Measurements from ENCODE around the gene DEAF1. TPM values are rescaled to one million over a fixed set of nuclear protein-coding genes. Genes with fewer than 3 reads are reported as not detected.

DEAF1 gene
- total RNA-seq, 1 donor from 2014 or later, result 60.5 TPM

- DNase-seq (ENCODE audit: low spot score in 2 of 2), result no peak
- TF ChIP-seq CTCF (IDR thresholded peaks at IDR 0.05), result no peak
- H3K27ac ChIP-seq, result no peak overlapping the region
- peaks cover 0 to 8% of the 10 kb centered on the region in 2 donors for H3K36me3 ChIP-seq
- H3K9me3 ChIP-seq, result no peaks in the 10 kb centered on the region
- H3K4me3 ChIP-seq, result no peak overlapping the region
- H3K27me3 ChIP-seq, result no peaks in the 10 kb centered on the region
- H3K4me1 ChIP-seq, result peaks cover 7 to 8% of the 10 kb centered on the region in 2 donors
- intact Hi-C loops (cut with DNase I), result loop anchor here (5.0 kb wide), 1 partner anchor 108 kb away; no protein-coding TSS in a partner anchor
Observed at GRCh38 chr11:619628-620050, 75.4 kb downstream of the DEAF1 start.

GRCh38 chr11:618856-619627 is 76.0 kb downstream of the DEAF1 start:
- Histone ChIP-seq H3K9me3 (no peaks in the 10 kb centered on the region), H3K27me3 (no peaks in the 10 kb centered on the region), H3K36me3 (peaks cover 0 to 8% of the 10 kb centered on the region in 2 donors), H3K4me3 (no peak overlapping the region), H3K4me1 (peaks cover 11% of the 10 kb centered on the region in 2 donors), H3K27ac (no peak overlapping the region)
- intact Hi-C loops (cut with DNase I), result loop anchor here (5.0 kb wide), 1 partner anchor 108 kb away; no protein-coding TSS in a partner anchor
- DNase-seq (ENCODE audit: low spot score in 2 of 2), result no peak
- TF ChIP-seq CTCF (IDR thresholded peaks at IDR 0.05), result no peak

- no peak for TF ChIP-seq CTCF (IDR thresholded peaks at IDR 0.05)
- intact Hi-C loops (cut with DNase I), result loop anchor here (5.0 kb wide), 1 partner anchor 109 kb away; no protein-coding TSS in a partner anchor
Observed at GRCh38 chr11:617912-618682, 76.9 kb downstream of the DEAF1 start.

GRCh38 chr11:617199-617911 is 77.7 kb downstream of the DEAF1 start:
- no peak for DNase-seq (ENCODE audit: low spot score in 2 of 2)
- peaks cover 10 to 19% of the 10 kb centered on the region in 2 donors for H3K36me3 ChIP-seq
- H3K27me3 ChIP-seq, result no peaks in the 10 kb centered on the region
- no peaks in the 10 kb centered on the region for H3K9me3 ChIP-seq
- peaks cover 11 to 14% of the 10 kb centered on the region in 2 donors for H3K4me1 ChIP-seq
- no peak overlapping the region for H3K4me3 ChIP-seq
- TF ChIP-seq CTCF (IDR thresholded peaks at IDR 0.05), result no peak
- intact Hi-C loops (cut with DNase I), result loop anchor here (5.0 kb wide), 1 partner anchor 110 kb away; no protein-coding TSS in a partner anchor
- no peak overlapping the region for H3K27ac ChIP-seq

More at GRCh38 chr11:617912-618682, 76.9 kb downstream of the DEAF1 start:
- Histone ChIP-seq H3K4me1 (peaks cover 11 to 14% of the 10 kb centered on the region in 2 donors), H3K9me3 (no peaks in the 10 kb centered on the region), H3K36me3 (peaks cover 2 to 11% of the 10 kb centered on the region in 2 donors), H3K4me3 (no peak overlapping the region), H3K27me3 (no peaks in the 10 kb centered on the region), H3K27ac (no peak overlapping the region)
- DNase-seq (ENCODE audit: low spot score in 2 of 2), result no peak
